ENCODE results near the gene IGFL4.

The IGFL4 gene

GRCh38 chr19:46040952-46041500 is at the start of gene IGFL4:
Gene IGFL4 (minus strand): TSS chr19:46041002. CDS start chr19:46040962, 40 bp downstream.
- no peak for TF ChIP-seq CTCF (IDR thresholded peaks at IDR 0.05)
- Histone ChIP-seq H3K27ac (no peak within 1 kb of the TSS), H3K4me1 (ENCODE audit: control insufficient read depth in 1 of 2, insufficient read depth in 1 of 2, low read depth in 1 of 2, low read length in 1 of 2) (no peaks in the 10 kb centered on the region), H3K4me3 (ENCODE audit: low read depth in 1 of 2, low read length in 1 of 2) (no peak within 1 kb of the TSS), H3K27me3 (peaks cover 69% of the 10 kb centered on the region), H3K9me3 (no peaks in the 10 kb centered on the region), H3K36me3 (no peaks in the 10 kb centered on the region)

GRCh38 chr19:46090444-46090843 is 49.6 kb upstream of the IGFL4 start:
- Histone ChIP-seq H3K27ac (no peak overlapping the region), H3K4me1 (ENCODE audit: control insufficient read depth in 1 of 2, insufficient read depth in 1 of 2, low read depth in 1 of 2, low read length in 1 of 2) (no peaks in the 10 kb centered on the region), H3K27me3 (peaks cover 74% of the 10 kb centered on the region), H3K4me3 (ENCODE audit: low read depth in 1 of 2, low read length in 1 of 2) (no peak overlapping the region), H3K9me3 (no peaks in the 10 kb centered on the region), H3K36me3 (no peaks in the 10 kb centered on the region)
- TF ChIP-seq CTCF (IDR thresholded peaks at IDR 0.05), result no peak

GRCh38 chr19:46089432-46089831 is 48.6 kb upstream of the IGFL4 start:
- TF ChIP-seq CTCF (IDR thresholded peaks at IDR 0.05), result no peak
- Histone ChIP-seq H3K27ac (no peak overlapping the region), H3K36me3 (no peaks in the 10 kb centered on the region), H3K4me3 (ENCODE audit: low read depth in 1 of 2, low read length in 1 of 2) (no peak overlapping the region), H3K27me3 (peaks cover 79% of the 10 kb centered on the region), H3K4me1 (ENCODE audit: control insufficient read depth in 1 of 2, insufficient read depth in 1 of 2, low read depth in 1 of 2, low read length in 1 of 2) (no peaks in the 10 kb centered on the region), H3K9me3 (no peaks in the 10 kb centered on the region)

- Histone ChIP-seq H3K27ac (no peak overlapping the region), H3K4me3 (ENCODE audit: low read depth in 1 of 2, low read length in 1 of 2) (no peak overlapping the region), H3K27me3 (peaks cover 81% of the 10 kb centered on the region), H3K9me3 (no peaks in the 10 kb centered on the region), H3K36me3 (no peaks in the 10 kb centered on the region), H3K4me1 (ENCODE audit: control insufficient read depth in 1 of 2, insufficient read depth in 1 of 2, low read depth in 1 of 2, low read length in 1 of 2) (no peaks in the 10 kb centered on the region)
- no peak for TF ChIP-seq CTCF (IDR thresholded peaks at IDR 0.05)
These were observed 47.3 kb upstream of the IGFL4 start for GRCh38 chr19:46088101-46088500.

- H3K27me3 ChIP-seq, result peaks cover 81% of the 10 kb centered on the region
These were observed 45.1 kb upstream of the IGFL4 start for GRCh38 chr19:46085888-46086287.

More at GRCh38 chr19:46085888-46086287, 45.1 kb upstream of the IGFL4 start:
- no peak for TF ChIP-seq CTCF (IDR thresholded peaks at IDR 0.05)
- Histone ChIP-seq H3K9me3 (no peaks in the 10 kb centered on the region), H3K36me3 (no peaks in the 10 kb centered on the region), H3K4me1 (ENCODE audit: control insufficient read depth in 1 of 2, insufficient read depth in 1 of 2, low read depth in 1 of 2, low read length in 1 of 2) (no peaks in the 10 kb centered on the region), H3K4me3 (ENCODE audit: low read depth in 1 of 2, low read length in 1 of 2) (no peak overlapping the region), H3K27ac (no peak overlapping the region)

Data from neutrophil (primary cell).